T-helper 2 cell (primary cell): Measurements from ENCODE around the gene CDH13.

Source experiments
- DNase-seq, 5 experiments: peaks; one replicate each; pipeline versions ENCODE4 v3.0.0 to v3.0.0-alpha.2; 2012 to 2022

CDH13 gene

GRCh38 chr16:83200005-83200779, 573.4 kb downstream of the CDH13 start:
- no peak for DNase-seq

GRCh38 chr16:83201748-83202147, 575.0 kb downstream of the CDH13 start:
- no peak for DNase-seq

- DNase-seq, result no peak
Measured at GRCh38 chr16:83205896-83206295, 579.1 kb downstream of the CDH13 start.

GRCh38 chr16:83206426-83206825, 579.7 kb downstream of the CDH13 start:
- DNase-seq, result no peak

- no peak for DNase-seq
Measured at GRCh38 chr16:83211711-83212110, 584.9 kb downstream of the CDH13 start.

- DNase-seq, result no peak
Measured at GRCh38 chr16:83212301-83212841, 585.6 kb downstream of the CDH13 start.

GRCh38 chr16:83214671-83215070, 587.9 kb downstream of the CDH13 start:
- DNase-seq, result no peak

GRCh38 chr16:83215406-83216001, 588.7 kb downstream of the CDH13 start:
- peak in 4 of 5 experiments; percentile 12 to 35 (median 24) for DNase-seq

- no peak for DNase-seq
Measured at GRCh38 chr16:83219285-83219684, 592.5 kb downstream of the CDH13 start.

GRCh38 chr16:83220066-83220465, 593.3 kb downstream of the CDH13 start:
- DNase-seq, result no peak

- DNase-seq, result no peak
Measured at GRCh38 chr16:83224642-83225041, 597.9 kb downstream of the CDH13 start.

GRCh38 chr16:83227336-83227735, 600.6 kb downstream of the CDH13 start:
- DNase-seq, result no peak

- DNase-seq, result no peak
Measured at GRCh38 chr16:83231729-83232128, 605.0 kb downstream of the CDH13 start.

GRCh38 chr16:83233153-83233552, 606.4 kb downstream of the CDH13 start:
- no peak for DNase-seq

- no peak for DNase-seq
Measured at GRCh38 chr16:83238949-83239691, 612.4 kb downstream of the CDH13 start.

GRCh38 chr16:83244057-83244456, 617.3 kb downstream of the CDH13 start:
- no peak for DNase-seq

- no peak for DNase-seq
Measured at GRCh38 chr16:83245061-83245460, 618.3 kb downstream of the CDH13 start.

GRCh38 chr16:83247767-83248372, 621.1 kb downstream of the CDH13 start:
- no peak for DNase-seq

GRCh38 chr16:83248735-83249463, 622.1 kb downstream of the CDH13 start:
- no peak for DNase-seq

- DNase-seq, result no peak
Measured at GRCh38 chr16:83253521-83253920, 626.8 kb downstream of the CDH13 start.

GRCh38 chr16:83258366-83258928, 631.7 kb downstream of the CDH13 start:
- no peak for DNase-seq
